HG03139 (cell line): ENCODE data around the gene CLDN18.

Experiments
- ATAC-seq: cut with Tn5 transposase; IDR thresholded peaks from one replicate; pipeline ENCODE4 v1.9.1; 2021; ENCODE audit not compliant: unreplicated experiment

The CLDN18 gene

GRCh38 chr3:138023754-138024153 lies 13.8 kb downstream of the CLDN18 start:
- no peak for ATAC-seq

- no peak for ATAC-seq
Observed at GRCh38 chr3:138025553-138025952, 15.6 kb downstream of the CLDN18 start.

- no peak for ATAC-seq
Observed at GRCh38 chr3:138027821-138028220, 17.9 kb downstream of the CLDN18 start.

- ATAC-seq = no peak
Observed at GRCh38 chr3:138030734-138031280, 20.8 kb downstream of the CLDN18 start.

- ATAC-seq = no peak
Observed at GRCh38 chr3:138031536-138031935, 21.6 kb downstream of the CLDN18 start.

- no peak for ATAC-seq
Observed at GRCh38 chr3:138032567-138032966, 22.6 kb downstream of the CLDN18 start.

- no peak for ATAC-seq
Observed at GRCh38 chr3:138033202-138033691, 23.3 kb downstream of the CLDN18 start.

- no peak for ATAC-seq
Observed at GRCh38 chr3:138034918-138035317, 25.0 kb downstream of the CLDN18 start.

- ATAC-seq = no peak
Observed at GRCh38 chr3:138036572-138036971, 26.6 kb downstream of the CLDN18 start.

- no peak for ATAC-seq
Observed at GRCh38 chr3:138038725-138039462, 28.9 kb downstream of the CLDN18 start.

GRCh38 chr3:138042043-138042442 lies 32.1 kb downstream of the CLDN18 start:
- no peak for ATAC-seq

- ATAC-seq = no peak
Observed at GRCh38 chr3:138043266-138044029, 33.5 kb downstream of the CLDN18 start.

- ATAC-seq = no peak
Observed at GRCh38 chr3:138046085-138046484, 36.1 kb downstream of the CLDN18 start.

GRCh38 chr3:138046955-138047354 lies 37.0 kb downstream of the CLDN18 start:
- no peak for ATAC-seq

- no peak for ATAC-seq
Observed at GRCh38 chr3:138047596-138048158, 37.7 kb downstream of the CLDN18 start.

- no peak for ATAC-seq
Observed at GRCh38 chr3:138049157-138049919, 39.4 kb downstream of the CLDN18 start.

GRCh38 chr3:138051947-138052802 lies 42.2 kb downstream of the CLDN18 start:
- peak; percentile 64 for ATAC-seq

- no peak for ATAC-seq
Observed at GRCh38 chr3:138054057-138054456, 44.1 kb downstream of the CLDN18 start.

GRCh38 chr3:138057384-138057783 lies 47.4 kb downstream of the CLDN18 start:
- ATAC-seq = no peak

GRCh38 chr3:138059261-138059660 lies 49.3 kb downstream of the CLDN18 start:
- no peak for ATAC-seq
